Measurements from ENCODE around the gene ITIH2. TPM values are rescaled to one million over a fixed set of nuclear protein-coding genes. Genes with fewer than 3 reads are reported as not detected.

The ITIH2 gene
- total RNA-seq, 8 experiments from 2014 or later: 0.05 to 398 (median 0.13) TPM; not detected in 3

DNA sequence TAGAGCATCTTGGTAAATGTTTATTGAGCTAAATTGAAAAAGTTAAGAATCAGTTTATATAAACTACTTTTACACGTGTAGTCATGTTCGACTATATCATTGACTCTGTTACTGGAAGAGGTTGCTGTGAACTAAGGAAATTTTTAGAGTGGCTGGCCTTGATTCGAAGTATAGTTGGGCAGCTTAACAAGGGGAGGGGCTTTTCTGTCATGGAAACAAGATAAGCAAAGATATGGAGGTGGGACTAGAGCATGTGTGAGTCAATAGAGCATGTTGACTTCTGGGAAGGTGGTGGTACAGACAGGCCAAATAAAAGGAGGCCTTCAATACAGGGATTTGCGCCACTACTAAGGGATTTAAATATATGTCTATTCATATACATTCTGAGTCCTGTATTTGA is 92.5 kb downstream of the ITIH2 start:
- WGBS, 10 experiments: 80 to 98% (median 93%) methylated on average over 2 to 4 of the region's 4 CpGs; no CpG with 5 or more reads in 2 of the 10 experiments
- H3K4me1 ChIP-seq (replicated peaks in 1 of 2): no peaks in the 10 kb centered on the region
- H3K4me3 ChIP-seq: no peak overlapping the region
- H3K27ac ChIP-seq: no peak overlapping the region
- in situ Hi-C loops (cut with MboI; ENCODE audit: low pct_unique_long_range_greater_than_20kb in 2 of 9, low sequenced_read_pairs in 9 of 9, unreplicated experiment in 9 of 9): no loop called here
- peak in 4 of 8 experiments; percentile 57 to 83 (median 80) for ATAC-seq (replicated peaks in 6 of 8)

DNA sequence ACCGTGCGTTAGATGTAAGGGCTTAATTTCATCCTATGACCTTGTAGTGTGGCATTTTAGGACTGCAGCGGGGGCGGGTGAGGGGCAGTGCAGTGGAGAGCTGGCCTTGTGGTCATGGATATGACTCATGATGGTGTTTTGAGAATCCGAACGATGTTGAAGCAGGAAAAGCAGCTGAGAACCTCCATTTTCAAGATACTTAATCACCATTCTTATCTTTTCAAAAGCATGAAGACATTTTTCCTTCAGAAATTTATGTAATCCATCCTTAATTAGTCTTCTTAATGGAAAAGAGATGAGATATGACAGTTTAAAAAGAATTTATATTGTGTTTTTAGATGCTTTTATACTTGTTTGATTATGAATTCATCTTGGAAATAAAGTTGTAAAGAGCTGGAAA is 94.5 kb downstream of the ITIH2 start:
- in situ Hi-C loops (cut with MboI; ENCODE audit: low pct_unique_long_range_greater_than_20kb in 2 of 9, low sequenced_read_pairs in 9 of 9, unreplicated experiment in 9 of 9): no loop called here
- no peaks in the 10 kb centered on the region for H3K4me1 ChIP-seq (replicated peaks in 1 of 2)
- H3K27ac ChIP-seq: no peak overlapping the region
- H3K4me3 ChIP-seq: no peak overlapping the region
- WGBS, 10 experiments: 24 to 100% (median 90%) methylated on average over 2 to 6 of the region's 6 CpGs
- peak in 2 of 8 experiments; percentile 36 to 67 for ATAC-seq (replicated peaks in 6 of 8)

Other genes starting within 250 kb of the ITIH2 start
- gene ITIH5, start 36.4 kb upstream of the ITIH2 start, total RNA-seq: 100 to 1,000 TPM in 1 of 8 experiments, 1 to 10 TPM in 4, under 1 TPM in 3; 0.15 to 154 (median 1.8) TPM
- 10 to 100 TPM in 5 of 8 experiments, 1 to 10 TPM in 3; 4.7 to 13.3 (median 10.5) TPM for gene KIN, start 84.7 kb downstream of the ITIH2 start, total RNA-seq
- gene ATP5F1C, start 84.9 kb downstream of the ITIH2 start, total RNA-seq: 100 to 1,000 TPM; 253 to 449 (median 283) TPM
- 1 to 10 TPM; 3.0 to 7.8 (median 5.4) TPM for gene TAF3, start 115.2 kb downstream of the ITIH2 start, total RNA-seq

Data from motor neuron (in vitro differentiated cells).